Smooth muscle cell of the brain vasculature (primary cell): Measurements from ENCODE around the gene KMT2B.

Source experiments
- DNase-seq: peaks from one replicate; pipeline ENCODE4 v3.0.0-alpha.2; 2012; ENCODE audit warnings: low read depth, low spot score

Gene KMT2B

DNA sequence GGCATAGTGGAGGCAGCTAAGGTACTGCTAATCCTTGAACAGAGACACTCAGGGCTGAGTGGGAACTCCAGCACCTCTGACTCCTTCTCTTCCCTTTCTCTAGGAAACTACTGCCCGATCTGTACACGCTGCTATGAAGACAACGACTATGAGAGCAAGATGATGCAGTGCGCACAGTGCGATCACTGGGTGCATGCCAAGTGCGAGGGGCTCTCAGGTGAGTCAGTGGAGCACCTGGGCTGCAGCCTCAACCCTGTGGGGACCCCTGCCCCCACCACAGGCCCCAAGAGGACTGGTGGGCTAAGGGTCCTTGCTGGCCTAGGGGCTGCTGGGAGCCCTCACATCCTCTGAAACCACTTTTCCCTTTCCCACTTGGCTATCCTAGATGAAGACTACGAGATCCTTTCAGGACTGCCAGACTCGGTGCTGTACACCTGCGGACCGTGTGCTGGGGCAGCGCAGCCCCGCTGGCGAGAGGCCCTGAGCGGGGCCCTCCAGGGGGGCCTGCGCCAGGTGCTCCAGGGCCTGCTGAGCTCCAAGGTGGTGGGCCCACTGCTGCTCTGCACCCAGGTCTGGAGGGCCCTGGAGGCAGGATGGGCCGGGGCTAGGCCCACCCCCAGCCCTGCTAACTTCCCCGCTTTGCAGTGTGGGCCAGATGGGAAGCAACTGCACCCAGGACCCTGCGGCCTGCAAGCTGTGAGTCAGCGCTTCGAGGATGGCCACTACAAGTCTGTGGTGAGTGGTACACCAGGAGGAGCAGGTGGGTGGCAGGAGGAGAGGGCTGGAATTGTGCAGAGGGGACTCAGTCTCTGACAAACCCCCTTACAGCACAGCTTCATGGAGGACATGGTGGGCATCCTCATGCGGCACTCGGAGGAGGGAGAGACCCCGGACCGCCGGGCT, 9.5 kb downstream of the KMT2B start:
- DNase-seq = no peak

DNA sequence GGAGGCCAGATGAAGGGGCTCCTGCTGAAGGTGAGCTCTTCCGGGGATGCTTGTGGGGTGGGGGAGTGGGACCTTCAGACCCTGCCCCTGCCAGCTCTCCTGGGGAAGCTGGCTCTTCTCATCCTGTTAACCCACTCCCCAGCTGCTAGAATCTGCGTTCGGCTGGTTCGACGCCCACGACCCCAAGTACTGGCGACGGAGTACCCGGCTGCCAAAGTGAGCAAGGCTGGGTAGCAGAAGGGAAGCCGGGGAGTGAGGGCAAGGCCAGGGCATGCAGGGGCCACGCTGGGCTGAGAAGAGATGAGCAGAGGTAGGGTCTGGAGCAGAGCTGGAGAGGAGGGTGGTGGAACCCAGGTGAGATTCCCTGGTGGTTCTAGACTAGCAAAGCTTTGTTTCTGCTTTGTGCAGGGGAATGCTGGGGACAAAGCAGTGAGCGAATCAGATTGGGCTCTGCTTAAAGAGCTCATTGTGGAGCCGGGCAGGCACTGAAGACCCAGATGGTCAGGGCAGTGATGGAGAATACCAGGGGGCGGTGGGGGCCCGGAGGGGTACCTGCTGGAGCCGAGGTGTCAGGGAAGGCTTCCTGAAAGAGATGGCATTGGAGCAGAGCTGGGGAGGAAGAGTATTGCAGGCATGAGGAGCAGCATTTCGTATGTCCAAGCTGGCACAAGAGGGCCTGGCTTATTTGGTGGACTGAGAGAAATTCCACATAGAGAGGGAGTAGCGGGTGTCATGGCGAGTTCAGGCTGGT, 10.3 kb downstream of the KMT2B start:
- DNase-seq = no peak

DNA sequence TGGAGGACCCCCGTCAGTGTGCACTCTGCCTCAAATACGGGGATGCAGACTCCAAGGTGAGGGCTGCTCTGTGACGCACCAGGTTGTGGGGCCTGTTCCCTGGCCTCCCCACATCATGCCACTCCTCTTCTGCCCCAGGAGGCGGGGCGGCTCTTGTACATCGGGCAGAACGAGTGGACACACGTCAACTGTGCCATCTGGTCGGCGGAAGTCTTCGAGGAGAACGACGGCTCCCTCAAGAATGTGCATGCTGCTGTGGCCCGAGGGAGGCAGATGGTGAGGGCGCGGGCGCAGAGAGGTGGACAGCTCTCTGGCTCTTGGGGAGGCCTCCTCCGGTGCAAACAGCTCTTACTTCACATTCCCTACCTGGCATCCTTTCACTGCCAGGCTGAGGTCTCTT, 11.2 kb downstream of the KMT2B start:
- DNase-seq = no peak

DNA sequence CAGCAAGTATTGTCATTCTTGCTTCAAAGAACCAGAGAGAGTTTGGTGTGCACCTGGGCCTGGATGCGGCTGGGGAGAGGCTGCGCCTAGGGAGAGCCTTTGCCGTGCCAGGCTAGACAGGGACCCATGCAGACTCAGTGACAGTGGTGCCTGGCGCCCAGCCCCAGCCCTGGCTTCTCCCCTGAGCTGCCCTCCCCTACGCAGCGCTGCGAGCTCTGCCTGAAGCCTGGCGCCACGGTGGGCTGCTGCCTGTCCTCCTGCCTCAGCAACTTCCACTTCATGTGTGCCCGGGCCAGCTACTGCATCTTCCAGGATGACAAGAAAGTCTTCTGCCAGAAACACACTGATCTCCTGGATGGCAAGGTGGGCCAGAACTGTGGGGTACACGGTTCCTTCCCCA, 12.0 kb downstream of the KMT2B start:
- DNase-seq = no peak

DNA sequence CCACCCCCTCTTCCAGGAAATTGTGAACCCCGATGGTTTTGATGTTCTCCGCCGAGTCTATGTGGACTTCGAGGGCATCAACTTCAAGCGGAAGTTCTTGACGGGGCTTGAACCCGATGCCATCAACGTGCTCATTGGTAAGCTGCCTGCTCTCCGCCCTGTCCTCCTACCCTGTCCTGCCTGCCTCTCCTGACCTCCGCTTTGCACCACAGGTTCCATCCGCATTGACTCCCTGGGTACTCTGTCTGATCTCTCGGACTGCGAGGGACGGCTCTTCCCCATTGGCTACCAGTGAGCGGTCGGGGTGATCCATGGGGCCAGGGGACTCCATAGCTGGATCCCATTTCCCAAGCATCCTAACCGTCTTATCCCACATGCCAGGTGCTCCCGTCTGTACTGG, 12.5 kb downstream of the KMT2B start:
- DNase-seq = no peak

DNA sequence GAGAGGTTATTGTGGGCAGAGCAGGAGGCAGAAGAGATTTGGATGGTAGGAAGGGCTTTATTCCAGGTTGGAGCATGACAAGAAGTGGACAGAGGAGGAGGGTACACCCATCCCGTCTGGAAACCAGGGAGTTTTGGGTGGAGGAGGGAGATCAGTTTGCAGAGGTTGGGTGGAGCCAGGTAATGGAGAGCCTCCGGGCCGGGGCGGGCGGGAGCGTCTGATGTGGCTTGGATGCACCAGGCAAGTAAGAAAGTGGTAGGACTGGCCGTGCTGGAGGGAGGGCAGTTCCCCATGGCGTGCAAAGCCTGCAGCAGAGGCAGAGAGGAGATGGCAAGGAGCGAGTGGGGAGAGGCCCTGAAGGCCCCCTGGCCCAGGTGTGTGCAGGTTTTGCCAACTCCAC, 13.6 kb downstream of the KMT2B start:
- DNase-seq = no peak

DNA sequence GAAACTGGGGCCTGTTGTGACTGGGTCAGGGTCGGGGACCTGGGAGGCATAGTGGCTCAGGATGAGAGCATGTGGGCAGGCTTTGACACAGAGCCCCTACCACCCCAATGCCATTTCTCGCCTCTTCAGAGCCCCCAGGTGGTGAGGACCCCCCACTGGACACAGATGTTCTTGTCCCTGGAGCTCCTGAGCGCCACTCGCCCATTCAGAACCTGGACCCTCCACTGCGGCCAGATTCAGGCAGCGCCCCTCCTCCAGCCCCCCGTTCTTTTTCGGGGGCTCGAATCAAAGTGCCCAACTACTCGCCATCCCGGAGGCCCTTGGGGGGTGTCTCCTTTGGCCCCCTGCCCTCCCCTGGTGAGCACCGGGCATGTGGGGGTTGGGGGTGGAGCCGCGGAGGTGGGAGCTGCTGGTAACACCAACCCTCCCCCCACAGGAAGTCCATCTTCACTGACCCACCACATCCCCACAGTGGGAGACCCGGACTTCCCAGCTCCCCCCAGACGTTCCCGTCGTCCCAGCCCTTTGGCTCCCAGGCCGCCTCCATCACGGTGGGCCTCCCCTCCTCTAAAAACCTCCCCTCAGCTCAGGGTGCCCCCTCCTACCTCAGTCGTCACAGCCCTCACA, 14.1 kb downstream of the KMT2B start:
- DNase-seq = no peak

DNA sequence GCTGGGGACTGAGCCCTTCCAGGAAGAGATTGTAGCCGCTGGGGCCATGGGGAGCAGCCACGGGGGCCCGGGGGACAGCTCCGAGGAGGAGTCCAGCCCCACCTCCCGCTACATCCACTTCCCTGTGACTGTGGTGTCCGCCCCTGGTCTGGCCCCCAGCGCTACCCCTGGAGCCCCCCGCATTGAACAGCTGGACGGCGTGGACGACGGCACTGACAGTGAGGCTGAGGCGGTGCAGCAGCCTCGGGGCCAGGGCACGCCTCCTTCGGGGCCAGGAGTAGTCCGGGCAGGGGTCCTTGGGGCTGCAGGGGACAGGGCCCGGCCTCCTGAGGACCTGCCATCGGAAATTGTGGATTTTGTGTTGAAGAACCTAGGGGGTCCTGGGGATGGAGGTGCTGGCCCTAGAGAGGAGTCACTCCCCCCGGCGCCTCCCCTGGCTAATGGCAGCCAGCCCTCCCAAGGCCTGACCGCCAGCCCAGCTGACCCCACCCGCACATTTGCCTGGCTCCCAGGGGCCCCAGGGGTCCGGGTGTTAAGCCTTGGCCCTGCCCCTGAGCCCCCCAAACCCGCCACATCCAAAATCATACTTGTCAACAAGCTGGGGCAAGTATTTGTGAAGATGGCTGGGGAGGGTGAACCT, 14.9 kb downstream of the KMT2B start:
- DNase-seq = no peak

DNA sequence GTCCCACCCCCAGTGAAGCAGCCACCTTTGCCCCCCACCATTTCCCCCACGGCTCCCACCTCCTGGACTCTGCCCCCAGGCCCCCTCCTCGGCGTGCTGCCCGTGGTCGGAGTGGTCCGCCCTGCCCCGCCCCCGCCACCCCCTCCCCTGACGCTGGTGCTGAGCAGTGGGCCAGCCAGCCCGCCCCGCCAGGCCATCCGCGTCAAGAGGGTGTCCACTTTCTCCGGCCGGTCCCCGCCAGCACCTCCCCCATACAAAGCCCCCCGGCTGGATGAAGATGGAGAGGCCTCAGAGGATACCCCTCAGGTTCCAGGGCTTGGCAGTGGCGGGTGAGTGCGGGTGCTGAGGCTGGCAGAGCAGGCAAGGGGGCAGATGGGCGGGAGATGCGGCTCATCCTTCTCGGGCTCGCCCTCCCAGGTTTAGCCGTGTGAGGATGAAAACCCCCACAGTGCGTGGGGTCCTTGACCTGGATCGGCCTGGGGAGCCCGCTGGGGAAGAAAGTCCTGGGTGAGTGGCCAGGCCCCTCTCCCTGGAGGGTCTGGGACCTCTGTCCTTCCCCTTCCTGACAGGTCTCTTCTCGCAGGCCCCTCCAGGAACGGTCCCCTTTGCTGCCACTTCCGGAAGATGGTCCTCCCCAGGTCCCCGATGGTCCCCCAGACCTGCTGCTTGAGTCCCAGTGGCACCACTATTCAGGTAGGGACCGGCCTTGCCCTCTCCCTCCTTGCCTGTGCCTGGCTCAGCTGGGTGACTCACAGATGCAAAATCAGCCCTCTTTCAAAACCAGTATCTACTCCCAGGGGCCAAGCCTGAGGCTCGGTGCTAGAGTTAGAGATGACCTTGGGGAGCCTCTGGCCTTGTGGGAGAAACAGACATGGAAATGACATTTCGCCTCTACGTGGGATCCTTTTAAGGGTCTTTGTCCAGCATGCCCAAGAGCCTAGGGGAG, 15.7 kb downstream of the KMT2B start:
- DNase-seq = no peak

DNA sequence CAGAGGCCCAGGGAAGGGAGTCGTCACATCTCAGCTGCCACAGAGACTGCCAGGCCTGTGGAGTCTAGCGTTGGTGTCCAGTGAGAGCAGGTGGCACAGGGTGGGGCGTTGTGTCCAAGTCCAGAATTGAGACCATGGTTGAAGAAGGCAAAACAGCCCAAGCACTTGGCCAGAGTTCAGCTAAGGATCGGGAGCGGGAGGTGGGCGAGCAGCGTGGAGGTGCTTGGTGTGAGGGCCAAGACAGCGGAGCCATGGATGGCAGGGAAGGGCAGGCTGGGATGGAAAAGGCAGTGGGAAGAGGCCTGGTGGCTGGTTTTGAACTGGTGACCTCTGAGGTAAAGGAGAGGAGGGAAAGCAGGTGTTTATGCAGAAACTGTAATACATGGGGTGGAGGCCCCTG, 16.5 kb downstream of the KMT2B start:
- DNase-seq = no peak

DNA sequence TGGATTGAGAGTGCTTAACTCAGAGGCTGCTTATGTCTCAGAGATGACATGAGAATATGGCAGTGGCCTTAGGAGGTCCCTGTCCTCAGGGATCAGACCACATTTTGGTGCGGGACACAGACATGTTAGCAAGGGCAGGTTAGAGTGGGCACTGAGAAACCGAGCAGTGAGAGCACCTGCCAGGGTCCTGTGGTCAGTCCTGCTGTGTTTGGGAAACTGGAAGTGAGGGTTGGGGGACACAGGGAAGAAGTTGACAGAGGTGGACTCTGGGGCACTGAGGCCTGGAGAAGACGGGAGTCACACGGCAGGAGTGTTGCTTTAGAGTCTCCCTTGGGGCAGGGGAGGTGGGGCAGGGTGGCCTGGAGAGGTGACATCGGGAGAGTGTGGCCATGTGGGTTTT, 17.1 kb downstream of the KMT2B start:
- no peak for DNase-seq

DNA sequence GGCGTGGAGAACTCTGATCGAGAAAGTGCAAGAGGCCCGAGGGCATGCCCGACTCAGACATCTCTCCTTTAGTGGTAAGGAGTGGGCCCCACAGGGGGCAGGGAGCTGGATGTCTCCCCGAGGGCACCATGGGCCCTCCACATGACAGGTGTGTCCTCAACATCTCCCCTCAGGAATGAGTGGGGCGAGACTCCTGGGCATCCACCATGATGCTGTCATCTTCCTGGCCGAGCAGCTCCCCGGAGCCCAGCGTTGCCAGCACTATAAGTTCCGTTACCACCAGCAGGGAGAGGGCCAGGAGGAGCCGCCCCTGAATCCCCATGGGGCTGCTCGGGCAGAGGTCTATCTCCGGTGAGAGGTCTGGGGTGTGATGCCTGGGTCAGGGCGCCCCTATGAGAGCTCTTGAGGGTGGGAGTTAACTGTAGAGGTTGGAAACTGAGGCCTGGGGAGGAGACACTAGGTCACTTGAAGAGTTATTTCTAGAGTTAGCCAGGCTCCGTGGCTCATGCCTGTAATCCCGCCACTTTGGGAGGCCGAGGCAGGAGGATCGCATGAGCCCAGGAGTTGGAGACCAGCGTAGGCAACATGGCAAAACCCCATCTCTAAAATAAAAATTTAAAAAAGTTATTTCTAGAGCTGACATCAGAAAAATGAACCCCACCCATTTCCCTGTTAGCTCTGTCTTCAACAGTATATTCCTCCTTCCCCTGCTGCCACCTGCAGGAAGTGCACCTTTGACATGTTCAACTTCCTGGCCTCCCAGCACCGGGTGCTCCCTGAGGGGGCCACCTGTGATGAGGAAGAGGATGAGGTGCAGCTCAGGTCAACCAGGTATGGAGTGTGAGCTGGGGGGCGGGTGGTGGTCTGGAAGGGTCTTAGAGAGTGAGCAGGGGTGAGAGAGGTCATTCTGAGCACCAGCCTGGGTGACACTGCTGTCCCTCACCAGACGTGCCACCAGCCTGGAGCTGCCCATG, 19.4 kb downstream of the KMT2B start:
- DNase-seq = no peak

DNA sequence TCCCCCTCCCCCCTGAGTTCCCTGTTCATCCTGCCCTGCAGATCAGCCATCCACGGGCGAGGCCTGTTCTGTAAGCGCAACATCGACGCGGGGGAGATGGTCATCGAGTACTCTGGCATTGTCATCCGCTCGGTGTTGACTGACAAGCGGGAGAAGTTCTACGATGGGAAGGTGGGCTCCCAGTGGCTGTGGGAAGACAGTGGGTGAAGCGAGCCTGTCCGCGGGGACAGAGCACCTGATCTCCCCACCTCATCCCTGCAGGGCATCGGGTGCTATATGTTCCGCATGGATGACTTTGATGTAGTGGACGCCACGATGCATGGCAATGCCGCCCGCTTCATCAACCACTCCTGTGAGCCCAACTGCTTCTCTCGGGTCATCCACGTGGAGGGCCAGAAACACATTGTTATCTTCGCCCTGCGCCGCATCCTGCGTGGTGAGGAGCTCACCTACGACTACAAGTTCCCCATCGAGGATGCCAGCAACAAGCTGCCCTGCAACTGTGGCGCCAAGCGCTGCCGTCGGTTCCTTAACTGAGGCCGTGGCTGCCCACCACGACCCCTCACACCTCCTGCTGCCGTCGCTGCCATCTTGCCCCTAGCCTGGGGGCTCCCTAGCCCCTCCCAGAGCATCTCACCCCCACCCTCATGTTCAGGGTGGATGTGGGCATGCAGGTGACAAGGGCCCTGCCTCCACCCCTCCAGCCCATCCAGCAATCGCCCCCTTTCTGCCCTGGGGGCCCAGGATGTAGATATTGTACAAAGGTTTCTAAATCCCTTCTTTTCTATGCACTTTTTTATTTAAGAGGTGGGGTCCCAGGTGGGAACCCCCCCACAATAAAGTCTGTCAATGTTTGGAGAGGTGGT, 20.5 kb downstream of the KMT2B start:
- no peak for DNase-seq

DNA sequence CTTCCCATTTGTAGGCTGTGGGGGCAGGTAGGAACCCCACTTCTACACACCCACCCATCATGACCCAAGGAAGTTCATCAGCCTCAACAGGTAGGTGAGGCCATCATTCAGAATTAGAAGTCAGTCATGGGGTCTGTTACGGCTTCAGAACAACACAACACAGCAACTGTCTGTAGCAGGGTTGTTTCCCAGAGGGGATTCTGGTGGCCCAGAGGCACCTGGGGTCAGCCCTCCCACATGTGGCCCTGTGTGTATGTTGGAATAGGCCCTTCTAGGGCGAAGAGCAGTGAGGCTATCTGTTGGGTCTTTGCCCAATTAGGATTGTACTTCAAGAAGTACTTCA, 21.1 kb downstream of the KMT2B start:
- no peak for DNase-seq

DNA sequence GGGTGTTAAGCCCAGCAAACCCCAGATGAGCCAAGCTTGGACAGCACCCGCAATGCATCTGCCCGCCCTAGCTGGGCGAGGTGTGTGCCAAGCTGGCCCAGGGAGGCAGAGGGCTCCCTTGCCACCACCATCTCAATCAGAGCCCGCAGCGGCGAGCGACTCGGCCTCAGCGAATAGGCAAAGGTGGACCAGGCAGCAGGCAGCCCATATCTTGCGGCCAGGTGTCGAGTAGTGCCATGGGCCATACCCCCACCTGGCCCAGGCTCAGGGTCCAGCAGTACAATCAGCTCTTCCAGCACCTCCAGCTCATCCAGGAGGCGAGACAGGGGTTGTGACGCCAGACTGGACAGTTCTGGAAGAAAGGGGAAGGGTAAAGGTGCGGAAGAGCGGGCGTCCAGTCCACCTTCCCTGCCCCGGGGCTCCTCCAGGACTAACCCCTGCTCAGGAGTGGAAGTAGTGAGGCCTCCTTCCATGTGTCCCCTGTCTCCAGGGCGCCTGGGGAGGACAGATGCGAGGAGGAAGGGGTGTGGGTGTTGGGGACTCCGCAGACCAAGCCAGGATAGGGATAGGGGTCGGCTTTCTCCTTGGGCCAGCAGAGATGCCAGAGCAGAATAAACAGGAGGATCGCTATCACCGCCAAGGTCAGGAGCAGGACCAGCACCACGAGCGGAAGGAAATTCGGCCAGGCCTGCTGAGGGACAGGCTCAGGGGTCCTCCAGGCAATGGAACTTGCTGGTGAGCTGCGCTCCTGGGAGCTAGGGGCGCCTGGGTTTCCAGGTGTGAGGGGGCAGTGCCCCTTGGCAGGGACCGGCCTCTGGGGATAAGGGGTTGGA, 21.7 kb downstream of the KMT2B start:
- DNase-seq = no peak

DNA sequence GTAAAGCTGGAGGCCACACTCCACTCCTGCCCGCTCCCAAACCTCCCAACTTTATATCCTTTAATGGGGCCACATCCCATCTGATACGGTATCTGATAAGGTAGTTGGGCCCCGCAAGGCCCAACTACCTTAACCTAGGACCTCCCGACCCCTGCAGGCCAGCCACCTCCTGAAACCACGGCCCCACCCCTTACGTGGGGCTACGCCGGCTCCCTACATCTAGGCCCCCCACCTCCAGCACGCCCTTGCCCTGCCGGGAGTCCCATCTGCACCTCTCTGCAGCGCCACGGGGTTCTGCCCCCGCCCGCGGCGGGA, 22.3 kb downstream of the KMT2B start:
- no peak for DNase-seq

DNA sequence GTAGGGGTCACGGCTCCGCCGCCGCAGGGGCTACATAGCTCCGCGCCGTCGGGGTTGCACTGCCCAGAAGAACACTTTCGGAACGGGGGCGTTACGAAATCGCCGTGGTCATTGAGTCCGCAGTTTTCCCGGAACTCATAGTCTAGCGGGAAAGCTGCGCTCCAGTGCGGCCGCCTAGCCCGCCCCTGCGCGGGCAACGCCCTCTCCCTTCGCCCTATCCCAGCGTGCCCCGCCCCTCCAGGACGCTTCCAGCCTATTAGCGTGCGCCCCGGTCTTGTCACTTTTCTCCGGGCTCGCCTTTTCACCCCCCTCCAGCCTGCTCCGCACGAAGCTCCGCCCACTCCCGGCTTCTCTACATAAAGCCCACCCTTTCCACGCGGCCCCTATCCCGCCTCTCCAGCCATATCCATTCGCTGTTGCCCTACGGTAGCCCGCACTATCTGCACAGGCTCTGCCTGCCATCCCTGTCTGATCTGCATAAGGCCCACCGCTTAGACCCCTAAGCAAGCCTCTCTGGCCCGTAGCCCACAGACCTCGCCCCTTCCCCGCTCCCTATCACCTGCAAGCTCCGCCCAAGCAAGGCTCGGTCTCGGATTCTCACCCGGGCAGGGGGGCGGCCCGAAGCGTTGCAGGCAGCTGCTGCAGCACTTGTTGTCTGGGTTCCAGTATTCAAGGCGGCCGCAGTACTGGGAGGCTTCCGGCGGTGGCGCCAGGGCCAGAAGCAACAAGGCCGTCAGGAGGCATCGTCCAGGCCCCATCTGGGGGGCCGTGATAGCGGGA, 22.8 kb downstream of the KMT2B start:
- DNase-seq = peak; percentile 86

DNA sequence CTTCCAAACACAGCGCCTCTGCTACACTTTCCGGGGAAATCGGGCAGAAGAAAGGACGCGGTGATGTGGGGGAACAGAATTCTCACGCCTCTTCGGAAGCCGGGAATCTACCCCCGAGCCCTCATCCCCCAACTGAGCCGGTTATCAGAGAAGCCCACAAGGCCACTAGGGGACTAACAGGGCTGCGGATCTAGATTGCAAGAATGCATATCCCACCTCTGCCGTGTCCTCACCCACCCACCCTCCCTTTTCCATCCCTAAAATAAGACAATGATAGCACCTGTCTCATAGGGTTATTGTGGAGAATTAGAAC, 23.4 kb downstream of the KMT2B start:
- DNase-seq = no peak
